IPS DF 19.7 (cell line): ENCODE measurements around the gene SF3B6.

Experiments used
- DNase-seq: peaks from one replicate; pipeline ENCODE4 v3.0.0-alpha.2; 2013; ENCODE audit warnings: low read depth, low spot score

Gene SF3B6

GRCh38 chr2:24020244-24020643 is 55.9 kb downstream of the SF3B6 start:
- no peak for DNase-seq

- DNase-seq, result no peak
Observed at GRCh38 chr2:24019729-24020128, 56.4 kb downstream of the SF3B6 start.

GRCh38 chr2:24018241-24018640 is 57.9 kb downstream of the SF3B6 start:
- no peak for DNase-seq

GRCh38 chr2:24017711-24018110 is 58.4 kb downstream of the SF3B6 start:
- DNase-seq, result no peak
